DMS153 treated with DMSO at 0.1 percent for 48 hours (cell line): Measurements from ENCODE around the gene TBC1D32.
"Not testable (repeated sequence)": the region's sequence is repeated elsewhere in the genome, so short reads cannot be mapped to it uniquely, and the experiment has no call there.

ENCODE experiments used
- DNase-seq: peaks from one replicate; lab custom pipeline; 2025; ENCODE audit not compliant: unreplicated experiment; lab: John Stamatoyannopoulos, UW

TBC1D32 gene

GRCh38 chr6:121143476-121143875 lies 190.8 kb downstream of the TBC1D32 start:
- DNase-seq = no peak

DNA sequence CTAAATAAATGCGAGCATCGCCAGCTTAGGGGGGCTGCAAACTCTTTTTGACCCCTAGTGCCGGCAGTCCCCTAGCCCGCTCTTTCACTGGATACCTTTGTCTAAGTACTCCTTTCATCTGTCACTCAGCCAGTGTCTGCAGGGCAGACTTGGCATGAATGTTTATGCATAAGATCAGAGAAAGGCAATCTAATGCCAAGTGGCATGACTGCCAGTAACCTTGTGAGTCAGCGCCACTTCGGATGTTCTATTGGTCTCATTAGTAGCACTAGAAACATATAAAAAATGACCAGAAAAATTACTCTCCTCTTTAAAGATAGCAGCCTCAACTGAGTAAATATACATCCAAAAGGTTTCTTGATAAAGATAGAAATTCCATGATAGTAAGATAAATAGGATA lies 192.2 kb downstream of the TBC1D32 start:
- DNase-seq = no peak

GRCh38 chr6:121135425-121135824 lies 198.9 kb downstream of the TBC1D32 start:
- DNase-seq = no peak

DNA sequence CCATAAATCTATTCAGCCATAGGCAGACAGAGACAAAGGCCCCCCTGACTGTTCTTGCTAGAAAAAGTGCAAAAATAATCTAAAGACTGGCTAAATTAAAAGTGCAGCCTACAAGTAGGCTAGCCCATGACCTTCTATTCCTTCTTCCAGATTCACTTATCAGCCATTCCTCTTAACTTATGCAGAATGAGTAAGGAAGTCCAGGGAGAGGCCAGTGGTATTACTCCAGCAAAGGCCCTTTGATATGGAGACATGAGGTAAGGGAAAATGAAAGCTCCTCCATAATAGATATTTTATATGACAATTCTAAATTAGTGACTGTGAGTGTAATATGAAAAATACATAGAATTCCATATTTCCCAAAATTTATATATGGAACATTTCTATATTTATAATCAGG lies 199.4 kb downstream of the TBC1D32 start:
- no peak for DNase-seq

DNA sequence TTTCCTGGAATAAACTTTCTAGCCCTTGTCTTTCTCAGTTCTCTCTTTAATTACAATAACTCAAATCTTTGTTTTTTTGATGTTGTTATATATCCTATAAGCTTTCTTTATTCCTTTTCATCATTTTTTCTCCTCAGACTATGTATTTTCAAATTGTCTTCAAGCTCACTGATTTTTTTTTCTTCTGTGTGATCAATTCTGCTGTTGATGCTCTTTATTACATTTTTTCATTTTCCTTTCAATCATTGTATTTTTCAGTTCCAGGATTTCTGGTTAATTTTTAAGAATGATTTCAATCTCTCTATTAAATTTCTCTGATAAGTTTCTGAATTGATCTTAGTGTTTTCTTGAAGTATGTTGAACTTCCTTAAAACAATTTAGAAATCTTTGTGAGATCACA lies 209.7 kb downstream of the TBC1D32 start:
- DNase-seq = no peak

DNA sequence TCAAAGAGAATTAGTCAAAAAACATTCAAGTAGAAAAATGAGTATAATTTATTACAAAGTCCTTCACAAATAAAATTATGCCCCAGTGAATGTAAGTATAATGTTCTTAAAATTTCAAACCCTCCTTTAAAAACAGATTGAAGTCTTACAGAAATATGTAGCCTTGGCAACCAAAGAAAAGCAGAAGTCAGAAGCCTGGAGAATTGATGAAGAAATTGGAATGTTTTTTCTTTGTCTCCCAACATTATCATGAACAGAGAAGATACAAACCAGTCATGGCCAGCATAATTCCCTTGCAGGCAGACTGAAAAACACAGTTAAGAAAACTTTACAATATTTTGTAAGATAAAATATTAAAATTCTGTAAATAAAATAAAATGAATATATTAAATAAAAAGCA lies 221.9 kb downstream of the TBC1D32 start:
- DNase-seq = no peak

DNA sequence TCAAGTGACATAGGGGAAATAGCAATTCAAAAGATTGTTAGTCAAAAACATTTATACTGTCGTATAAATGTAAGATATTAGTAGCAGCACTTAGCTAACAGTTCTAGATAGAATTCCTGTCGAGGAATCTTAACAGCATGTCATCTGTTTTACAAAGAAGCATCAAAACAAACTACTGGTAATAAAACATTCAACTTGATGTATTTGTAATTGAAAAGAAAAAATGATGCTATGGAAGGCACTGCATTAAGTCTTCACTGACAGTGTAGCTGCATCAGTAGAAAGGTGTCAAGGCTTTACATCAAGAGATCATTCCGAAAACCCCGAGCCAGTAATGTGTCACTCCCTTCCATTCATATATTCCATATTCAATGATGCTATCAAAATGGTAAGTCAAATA lies 223.5 kb downstream of the TBC1D32 start:
- DNase-seq = no peak

DNA sequence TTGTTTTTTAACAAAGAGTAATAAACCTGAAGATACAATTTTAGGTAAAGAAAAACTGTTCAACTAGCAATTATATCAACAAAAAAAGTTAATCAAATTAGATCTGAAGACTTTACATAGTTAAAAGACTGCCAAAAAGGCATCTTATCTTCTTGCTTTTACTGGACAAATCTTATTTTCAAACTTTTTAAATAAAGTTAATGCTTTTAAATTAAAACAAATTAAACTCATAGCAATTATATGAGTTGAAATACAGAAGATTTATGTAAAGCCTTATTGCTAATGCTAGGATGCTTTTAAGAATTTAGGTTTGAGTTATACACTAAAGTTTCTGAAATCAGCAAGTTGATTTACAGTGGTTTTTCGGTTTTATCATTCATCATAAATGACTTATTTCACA lies 227.3 kb downstream of the TBC1D32 start:
- DNase-seq = no peak

DNA sequence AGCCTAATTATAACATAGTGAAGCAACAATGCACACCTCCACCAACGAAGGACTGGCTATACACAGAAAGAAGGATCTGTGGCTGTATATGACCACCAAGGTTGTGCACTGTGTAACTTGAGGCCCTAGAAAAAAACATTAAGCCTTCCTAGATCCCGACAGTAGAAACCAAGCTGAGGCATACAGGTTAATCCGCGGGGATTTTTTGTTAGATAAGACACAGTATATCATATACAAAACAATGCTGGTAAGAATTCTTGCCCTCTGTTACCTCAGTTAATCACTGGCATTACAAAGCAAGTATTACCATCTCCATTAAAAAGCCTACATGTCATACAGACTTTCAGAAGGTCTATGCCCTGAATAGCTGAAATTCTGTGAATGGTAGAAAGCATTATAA lies 228.8 kb downstream of the TBC1D32 start:
- no peak for DNase-seq

DNA sequence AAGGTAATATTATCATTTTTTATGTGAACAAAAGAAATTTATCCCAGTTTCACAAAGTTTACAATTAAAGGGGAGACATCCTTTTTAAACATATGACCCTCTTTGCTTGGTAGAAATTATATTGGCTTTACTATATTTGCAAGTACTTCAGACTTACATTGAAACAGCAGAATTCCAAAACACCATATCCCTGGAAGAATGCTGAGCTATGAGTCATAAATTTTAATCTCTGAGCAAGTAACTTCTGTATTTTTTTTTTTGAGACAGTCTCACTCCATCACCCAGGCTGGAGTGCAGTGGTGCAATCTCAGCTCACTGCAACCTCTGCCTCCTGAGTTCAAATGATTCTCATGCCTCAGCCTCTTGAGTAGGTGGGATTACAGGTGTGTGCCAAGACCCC lies 240.4 kb downstream of the TBC1D32 start:
- no peak for DNase-seq

DNA sequence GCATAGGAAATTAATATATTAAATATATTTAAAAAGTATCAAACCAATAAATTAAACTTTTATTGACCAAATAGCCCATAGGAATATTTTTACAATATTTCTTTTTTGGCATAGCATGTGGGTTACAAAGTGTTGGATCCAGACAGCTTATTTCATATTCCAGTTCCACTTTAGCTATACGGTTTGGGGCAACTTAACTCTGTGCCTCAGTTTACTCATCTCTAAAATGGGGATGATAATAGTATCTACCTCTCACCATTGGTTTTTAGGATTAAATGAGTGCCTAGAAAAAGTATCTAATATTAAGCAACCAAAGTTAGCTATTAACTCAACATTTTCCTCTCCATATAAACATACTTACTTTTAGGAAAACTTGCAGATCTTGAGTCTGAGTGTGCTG lies 243.8 kb downstream of the TBC1D32 start:
- no peak for DNase-seq

DNA sequence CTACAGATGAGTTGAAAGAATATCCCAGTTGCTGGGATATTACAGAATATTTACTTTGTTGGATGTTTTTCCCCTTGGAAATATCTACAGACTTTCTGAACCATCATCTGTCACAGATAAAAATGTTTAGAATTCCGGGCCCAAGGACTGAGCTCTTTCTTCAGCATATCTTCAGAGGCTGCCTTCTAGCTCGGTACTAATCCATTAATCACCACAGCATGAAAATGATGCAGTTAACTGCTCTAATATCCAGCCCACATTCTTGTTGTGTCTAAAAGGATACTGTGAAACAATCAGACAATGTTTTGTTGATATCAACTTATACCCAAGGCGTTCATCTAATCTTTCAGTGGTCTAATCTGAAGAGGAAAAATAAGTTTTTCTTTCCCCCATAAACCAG lies 247.4 kb downstream of the TBC1D32 start:
- no peak for DNase-seq

DNA sequence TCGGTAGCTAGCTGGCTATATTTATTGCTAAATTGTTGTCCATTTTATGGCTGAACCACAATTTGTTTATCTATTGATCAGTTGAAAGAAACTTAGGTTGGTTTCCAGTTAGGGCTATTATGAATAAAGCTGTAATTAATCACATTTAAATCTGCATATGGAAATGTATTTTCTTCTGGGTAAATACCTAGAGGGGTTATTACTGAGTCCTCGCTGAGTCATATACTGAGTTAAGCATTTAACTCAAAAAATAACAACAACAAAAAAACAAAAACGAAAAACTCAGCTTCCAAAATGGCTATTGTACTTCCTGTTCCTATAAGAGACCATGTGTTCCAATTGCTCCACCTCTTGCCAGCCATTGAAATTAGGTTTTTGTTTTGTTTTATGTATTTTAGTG lies 258.2 kb downstream of the TBC1D32 start:
- DNase-seq = no peak

DNA sequence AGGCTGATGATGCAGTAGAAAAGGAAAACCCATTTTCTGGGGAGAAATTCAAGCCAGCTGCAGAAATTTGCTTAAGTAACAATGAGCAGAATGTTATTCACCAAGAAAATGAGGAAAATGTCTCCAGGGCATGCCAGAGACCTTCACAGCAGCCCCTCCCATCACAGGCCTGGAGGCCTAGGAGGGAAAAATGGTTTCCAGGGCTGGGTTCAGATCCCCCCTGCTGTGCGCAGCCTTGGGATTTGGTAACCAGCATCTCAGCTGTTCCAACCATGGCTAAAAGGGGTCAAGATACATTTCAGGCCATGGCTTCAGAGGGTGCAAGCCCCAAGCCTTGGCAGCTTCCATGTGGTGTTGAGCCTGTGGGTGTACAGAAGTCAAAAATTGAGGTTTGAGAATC lies 265.5 kb downstream of the TBC1D32 start:
- DNase-seq = not testable (repeated sequence)

DNA sequence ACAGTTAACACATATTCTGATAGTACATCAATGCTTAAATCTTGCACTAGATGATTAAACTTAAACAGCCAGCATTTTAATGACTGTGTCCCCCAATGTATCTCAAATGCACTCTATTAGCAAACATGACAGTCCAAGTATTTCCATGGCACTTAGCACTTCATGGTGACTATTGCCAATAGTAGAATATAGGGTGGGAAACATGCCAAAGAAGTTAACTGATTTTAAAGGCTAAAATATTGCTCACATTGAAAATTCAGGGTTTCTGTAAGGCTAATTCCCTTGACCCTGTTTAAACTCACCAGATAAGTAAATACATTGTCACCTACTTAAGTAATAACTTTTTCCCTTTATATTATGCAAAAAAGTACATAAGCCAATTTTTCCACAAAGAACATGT lies 266.9 kb downstream of the TBC1D32 start:
- DNase-seq = no peak

DNA sequence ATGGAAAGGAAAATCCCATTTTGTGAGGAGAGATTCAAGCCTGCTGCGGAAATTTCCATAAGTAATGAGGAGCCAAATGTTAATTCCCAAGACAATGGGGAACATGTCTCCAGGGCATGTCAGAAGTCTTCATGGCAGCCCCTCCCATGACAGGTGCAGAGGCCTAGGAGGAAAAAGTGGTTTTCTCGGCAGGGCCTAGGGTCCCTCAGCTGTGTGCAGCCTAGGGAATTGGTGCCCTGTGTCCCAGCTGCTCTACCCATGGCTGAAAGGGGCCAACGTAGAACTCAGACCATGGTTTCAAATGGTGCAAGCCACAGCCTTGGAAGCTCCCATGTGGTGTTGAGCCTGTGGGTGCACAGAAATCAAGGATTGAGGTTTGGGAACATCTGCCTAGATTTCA lies 269.9 kb downstream of the TBC1D32 start:
- no peak for DNase-seq

GRCh38 chr6:121055572-121056163 lies 278.6 kb downstream of the TBC1D32 start:
- DNase-seq = peak; percentile 8

DNA sequence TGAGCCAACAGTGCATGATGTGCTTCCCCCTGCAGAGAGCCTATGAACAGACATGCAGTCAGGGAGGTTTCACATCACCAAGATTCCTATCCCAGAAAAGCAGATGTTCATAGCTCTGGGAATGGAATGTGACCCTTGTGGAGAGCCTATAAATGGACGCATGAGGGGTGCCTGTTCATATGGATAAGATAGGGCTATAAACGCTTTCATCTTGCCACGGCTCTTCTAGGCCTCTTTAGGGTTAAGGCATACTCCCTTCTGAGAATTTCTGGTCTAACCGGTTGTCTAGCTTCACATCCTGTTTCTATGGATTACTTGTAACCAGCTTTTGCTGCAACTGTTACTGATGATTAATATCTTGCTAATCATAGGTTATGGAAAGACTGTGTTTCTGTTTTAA lies 285.7 kb downstream of the TBC1D32 start:
- DNase-seq = not testable (repeated sequence)

DNA sequence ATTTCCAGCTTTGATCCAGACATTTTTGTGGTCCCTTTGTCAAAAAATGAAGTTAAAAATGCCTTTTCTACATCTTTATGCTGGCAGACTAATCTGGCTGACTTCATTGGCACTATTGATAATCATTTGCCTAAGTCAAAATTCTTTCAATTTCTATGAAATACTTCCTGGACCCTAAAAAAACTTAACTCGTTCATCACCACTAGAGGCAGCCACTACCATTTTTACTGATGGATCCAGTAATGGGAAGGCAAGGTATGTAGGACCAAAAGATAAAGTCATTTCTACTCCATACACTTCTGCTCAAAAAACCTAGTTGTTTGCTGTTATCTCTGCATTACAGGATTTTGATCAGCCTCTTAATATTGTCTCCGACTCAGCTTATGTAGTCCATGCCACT lies 289.4 kb downstream of the TBC1D32 start:
- DNase-seq = not testable (repeated sequence)

DNA sequence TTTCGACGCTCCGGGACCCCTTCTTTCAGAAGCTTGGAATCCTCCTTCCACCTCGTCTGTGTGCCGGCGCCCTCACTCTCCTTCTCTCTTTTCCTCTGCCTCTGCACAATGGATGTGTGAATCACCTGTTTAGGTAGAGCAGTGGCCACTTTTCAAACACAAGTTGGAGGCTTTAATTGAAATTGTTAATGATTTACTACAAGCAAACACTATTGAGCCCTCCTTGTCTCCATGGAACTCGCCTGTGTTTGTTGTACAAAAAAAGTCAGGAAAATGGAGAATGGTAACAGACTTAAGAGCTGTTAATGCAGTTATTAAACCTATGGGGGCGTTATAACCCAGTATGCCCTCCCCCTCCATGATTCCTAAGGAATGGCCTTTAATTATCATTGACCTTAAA lies 290.6 kb downstream of the TBC1D32 start:
- DNase-seq = not testable (repeated sequence)

- not testable (repeated sequence) for DNase-seq
Measured at GRCh38 chr6:121043211-121043610, 291.1 kb downstream of the TBC1D32 start.

DNA sequence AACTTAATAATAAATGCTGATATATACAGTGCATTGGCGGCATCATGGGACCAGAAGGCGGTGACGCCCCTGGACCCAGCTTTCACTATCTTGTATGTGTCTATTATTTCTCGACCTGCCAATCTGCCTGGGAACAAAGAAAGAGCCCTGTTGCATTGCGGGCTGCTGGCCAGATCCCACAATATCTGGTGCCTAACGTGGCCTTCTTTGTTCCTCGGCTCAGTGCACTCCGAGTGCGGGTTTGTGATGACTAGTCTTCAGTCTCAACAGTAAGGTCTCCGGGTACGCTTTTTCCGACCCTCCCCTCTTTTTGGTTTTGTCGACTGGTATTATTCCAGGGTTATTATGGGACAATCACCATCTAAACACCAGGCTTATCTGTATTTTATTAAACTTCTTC lies 291.5 kb downstream of the TBC1D32 start:
- no peak for DNase-seq

DNA sequence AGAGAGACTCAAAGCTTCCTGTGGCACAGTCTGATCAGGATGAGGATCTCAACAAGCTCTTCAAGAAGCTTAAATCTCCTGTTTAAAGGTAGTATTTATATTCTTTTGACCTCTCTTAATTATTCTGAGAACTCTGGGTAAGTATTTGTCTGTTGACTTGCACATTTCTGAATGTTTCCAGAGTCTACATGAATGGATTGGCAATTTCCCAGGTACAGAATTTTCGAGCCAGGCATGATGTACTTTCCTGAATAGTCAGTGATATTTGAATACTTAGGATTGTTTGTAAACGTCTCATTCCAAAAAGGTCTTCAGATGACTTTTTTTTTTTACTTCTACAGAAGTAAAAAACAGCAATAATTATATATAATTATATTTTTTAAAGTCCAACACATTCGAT lies 293.4 kb downstream of the TBC1D32 start:
- DNase-seq = no peak

- DNase-seq = no peak
Measured at GRCh38 chr6:121033091-121033490, 301.2 kb downstream of the TBC1D32 start.
